Neural cell (in vitro differentiated cells): ENCODE measurements around the gene USP10. TPM values are rescaled to one million over a fixed set of nuclear protein-coding genes. Genes with fewer than 3 reads are reported as not detected.

Experiments
- H2AFZ ChIP-seq: fragments of 200-600, 300-800 bp; sonication (generic), shearing (Covaris generic); 2 replicates; pipeline ENCODE4 v1.6.0; 2014; ENCODE audit warnings: low read depth, mild to moderate bottlenecking, antibody characterized with exemption, low read length, moderate library complexity
- H3F3A ChIP-seq: fragments of 200-600 bp; shearing (Covaris generic); 2 replicates; pipeline ENCODE4 v1.6.1; 2016; ENCODE audit warnings: mild to moderate bottlenecking, moderate library complexity, mixed read lengths, antibody characterized with exemption, low read length; ENCODE audit not compliant: insufficient read depth, poor library complexity, severe bottlenecking
- H3K27ac ChIP-seq: fragments of 200-600, 300-800 bp; sonication (generic), shearing (Covaris generic); 2 replicates; pipeline ENCODE4 v1.5.1; 2014; ENCODE audit warnings: mild to moderate bottlenecking, low read length, moderate library complexity
- H3K27me3 ChIP-seq: fragments of 300-800, 200-600 bp; sonication (generic), shearing (Covaris generic); 2 replicates; pipeline ENCODE4 v1.6.0; 2014; ENCODE audit warnings: mild to moderate bottlenecking, low read depth, low read length, moderate library complexity; ENCODE audit not compliant: insufficient read depth
- H3K36me3 ChIP-seq: fragments of 300-800, 200-600 bp; sonication (generic), shearing (Covaris generic); 2 replicates; pipeline ENCODE4 v1.5.1; 2014; ENCODE audit warnings: mild to moderate bottlenecking, antibody characterized with exemption, low read length, moderate library complexity; ENCODE audit not compliant: insufficient read depth
- H3K4me2 ChIP-seq: fragments of 300-800, 200-600 bp; sonication (generic), shearing (Covaris generic); 2 replicates; pipeline ENCODE4 v1.6.0; 2014; ENCODE audit warnings: mild to moderate bottlenecking, low read length
- H3K4me3 ChIP-seq: fragments of 300-800, 200-600 bp; sonication (generic), shearing (Covaris generic); 2 replicates; pipeline ENCODE4 v1.5.1; 2014; ENCODE audit warnings: mild to moderate bottlenecking, low read length, moderate library complexity
- H3K79me2 ChIP-seq: fragments of 200-600 bp; shearing (Covaris generic); replicated peaks from 2 replicates; pipeline ENCODE4 v1.6.0; 2014; ENCODE audit warnings: mild to moderate bottlenecking, low read length, moderate library complexity; ENCODE audit not compliant: insufficient read depth
- H3K9ac ChIP-seq: fragments of 300-800, 200-600 bp; sonication (generic), shearing (Covaris generic); 2 replicates; pipeline ENCODE4 v1.6.1; 2016; ENCODE audit warnings: mild to moderate bottlenecking, low read length, mixed read lengths
- H3K9me2 ChIP-seq: fragments of 200-600 bp; shearing (Covaris generic); 2 replicates; pipeline ENCODE4 v1.6.1; 2016; ENCODE audit warnings: mild to moderate bottlenecking, low read length, mixed read lengths; ENCODE audit not compliant: insufficient read depth
- H3K9me3 ChIP-seq: fragments of 200-600, 300-800 bp; sonication (generic), shearing (Covaris generic); 2 replicates; pipeline ENCODE4 v1.6.1; 2016; ENCODE audit warnings: mild to moderate bottlenecking, mixed run types, low read length, moderate library complexity, mixed read lengths
- H4K20me1 ChIP-seq: fragments of 200-600 bp; shearing (Covaris generic); 2 replicates; pipeline ENCODE4 v1.6.1; 2016; ENCODE audit warnings: mild to moderate bottlenecking, mixed run types; ENCODE audit not compliant: insufficient read depth
- CTCF ChIP-seq: fragments of 450-650 bp; IDR thresholded peaks from 2 replicates; pipeline ENCODE4 v1.5.1; 2014; ENCODE audit warnings: antibody characterized with exemption, mild to moderate bottlenecking, moderate library complexity; ENCODE audit not compliant: poor library complexity, severe bottlenecking
- EP300 ChIP-seq: fragments of 450-650 bp; conservative IDR thresholded peaks from 2 replicates; pipeline ENCODE4 v1.6.1; 2014; ENCODE audit warnings: antibody characterized with exemption, mild to moderate bottlenecking, moderate library complexity; ENCODE audit not compliant: poor library complexity, severe bottlenecking
- EZH2 ChIP-seq: fragments of 200-600, 300-800 bp; shearing (Covaris generic), sonication (generic); IDR thresholded peaks from 2 replicates; pipeline ENCODE4 v1.6.1; 2014; ENCODE audit warnings: antibody characterized with exemption, low read length, borderline replicate concordance, mild to moderate bottlenecking; ENCODE audit not compliant: insufficient read depth, poor library complexity, severe bottlenecking
- MXI1 ChIP-seq: fragments of 450-650 bp; conservative IDR thresholded peaks from 2 replicates; pipeline ENCODE4 v1.6.1; 2014; ENCODE audit warnings: antibody characterized with exemption, mild to moderate bottlenecking; ENCODE audit not compliant: poor library complexity, severe bottlenecking
- POLR2AphosphoS5 ChIP-seq: IDR thresholded peaks from 2 replicates; pipeline ENCODE4 v1.6.1; 2012
- RAD21 ChIP-seq: fragments of 450-650 bp; conservative IDR thresholded peaks from 2 replicates; pipeline ENCODE4 v1.6.1; 2014; ENCODE audit warnings: antibody characterized with exemption, mild to moderate bottlenecking, moderate library complexity
- SMC3 ChIP-seq: fragments of 450-650 bp; conservative IDR thresholded peaks from 2 replicates; pipeline ENCODE4 v1.6.1; 2014; ENCODE audit warnings: antibody characterized with exemption, mild to moderate bottlenecking, moderate library complexity; ENCODE audit not compliant: poor library complexity
- TAF1 ChIP-seq: IDR thresholded peaks from 2 replicates; pipeline ENCODE4 v1.6.1; 2012; ENCODE audit warnings: low read depth
- polyA plus RNA-seq: library from polyadenylated mRNA; depleted of rRNA; stranded (reverse); fragments of >200 nt; gene quantifications from 2 replicates; pipeline ENCODE4 v1.2.3, GENCODE V29; 2014
- TF ChIP-seq, protein P1 (sequence below): IDR thresholded peaks from 2 replicates; pipeline ENCODE4 v1.6.1; 2012; ENCODE audit warnings: borderline replicate concordance

USP10 gene
- polyA plus RNA-seq, 1 donor from 2014 or later: 48.9 TPM

DNA sequence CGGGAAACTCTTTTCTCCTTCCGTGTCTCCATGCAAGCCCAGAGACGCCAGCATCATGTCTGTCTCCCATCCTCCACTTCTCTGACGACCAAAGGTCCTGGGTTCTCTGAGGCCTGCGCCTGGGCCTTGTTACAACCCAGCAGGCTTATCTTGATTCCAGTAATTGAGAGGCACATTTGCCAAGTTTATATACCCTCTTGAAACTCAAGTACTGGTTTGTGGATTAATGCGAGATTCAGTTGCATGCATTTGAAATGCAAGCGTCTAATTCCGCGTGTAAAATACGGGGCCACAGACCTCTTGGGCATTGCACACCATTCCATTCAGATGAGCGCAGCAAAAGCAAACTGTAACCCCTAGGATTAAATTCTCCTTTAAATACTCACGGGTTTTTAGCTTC, 91.3 kb downstream of the USP10 start:
- Histone ChIP-seq H3K27ac (no peak overlapping the region), H3F3A (no peaks in the 10 kb centered on the region), H3K9me2 (no peaks in the 10 kb centered on the region), H3K9ac (no peak overlapping the region), H3K36me3 (no peaks in the 10 kb centered on the region), H3K4me2 (no peak overlapping the region), H3K79me2 (no peaks in the 10 kb centered on the region), H2AFZ (no peak overlapping the region), H3K4me3 (no peak overlapping the region), H3K9me3 (no peaks in the 10 kb centered on the region), H3K27me3 (no peaks in the 10 kb centered on the region), H4K20me1 (no peaks in the 10 kb centered on the region)
- TF ChIP-seq TAF1 (no peak), RAD21 (no peak), SMC3 (no peak), CTCF (no peak), POLR2AphosphoS5 (no peak), EZH2 (no peak), EP300 (no peak), MXI1 (no peak)
- TF ChIP-seq, protein P1, sequence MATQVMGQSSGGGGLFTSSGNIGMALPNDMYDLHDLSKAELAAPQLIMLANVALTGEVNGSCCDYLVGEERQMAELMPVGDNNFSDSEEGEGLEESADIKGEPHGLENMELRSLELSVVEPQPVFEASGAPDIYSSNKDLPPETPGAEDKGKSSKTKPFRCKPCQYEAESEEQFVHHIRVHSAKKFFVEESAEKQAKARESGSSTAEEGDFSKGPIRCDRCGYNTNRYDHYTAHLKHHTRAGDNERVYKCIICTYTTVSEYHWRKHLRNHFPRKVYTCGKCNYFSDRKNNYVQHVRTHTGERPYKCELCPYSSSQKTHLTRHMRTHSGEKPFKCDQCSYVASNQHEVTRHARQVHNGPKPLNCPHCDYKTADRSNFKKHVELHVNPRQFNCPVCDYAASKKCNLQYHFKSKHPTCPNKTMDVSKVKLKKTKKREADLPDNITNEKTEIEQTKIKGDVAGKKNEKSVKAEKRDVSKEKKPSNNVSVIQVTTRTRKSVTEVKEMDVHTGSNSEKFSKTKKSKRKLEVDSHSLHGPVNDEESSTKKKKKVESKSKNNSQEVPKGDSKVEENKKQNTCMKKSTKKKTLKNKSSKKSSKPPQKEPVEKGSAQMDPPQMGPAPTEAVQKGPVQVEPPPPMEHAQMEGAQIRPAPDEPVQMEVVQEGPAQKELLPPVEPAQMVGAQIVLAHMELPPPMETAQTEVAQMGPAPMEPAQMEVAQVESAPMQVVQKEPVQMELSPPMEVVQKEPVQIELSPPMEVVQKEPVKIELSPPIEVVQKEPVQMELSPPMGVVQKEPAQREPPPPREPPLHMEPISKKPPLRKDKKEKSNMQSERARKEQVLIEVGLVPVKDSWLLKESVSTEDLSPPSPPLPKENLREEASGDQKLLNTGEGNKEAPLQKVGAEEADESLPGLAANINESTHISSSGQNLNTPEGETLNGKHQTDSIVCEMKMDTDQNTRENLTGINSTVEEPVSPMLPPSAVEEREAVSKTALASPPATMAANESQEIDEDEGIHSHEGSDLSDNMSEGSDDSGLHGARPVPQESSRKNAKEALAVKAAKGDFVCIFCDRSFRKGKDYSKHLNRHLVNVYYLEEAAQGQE: no peak

- Histone ChIP-seq H3F3A (no peaks in the 10 kb centered on the region), H3K27me3 (no peaks in the 10 kb centered on the region), H3K9ac (no peak overlapping the region), H3K4me3 (no peak overlapping the region), H3K36me3 (no peaks in the 10 kb centered on the region), H2AFZ (no peak overlapping the region), H3K27ac (no peak overlapping the region), H3K9me3 (no peaks in the 10 kb centered on the region), H3K79me2 (no peaks in the 10 kb centered on the region), H3K4me2 (no peak overlapping the region), H4K20me1 (no peaks in the 10 kb centered on the region), H3K9me2 (no peaks in the 10 kb centered on the region)
- TF ChIP-seq TAF1 (no peak), RAD21 (no peak), CTCF (no peak), SMC3 (no peak), EZH2 (no peak)
Measured at GRCh38 chr16:84791501-84791900, 91.7 kb downstream of the USP10 start.
